H9 (cell line): Measurements from ENCODE around the gene ELMO2. TPM values are rescaled to one million over a fixed set of nuclear protein-coding genes. Genes with fewer than 3 reads are reported as not detected.

Source experiments
- DNase-seq: peaks from one replicate; pipeline ENCODE4 v3.0.0-alpha.2; 2017
- H2AFZ ChIP-seq: one replicate; pipeline ENCODE4 v1.6.1; 2013; ENCODE audit warnings: mild to moderate bottlenecking, low read length, control low read depth, moderate library complexity
- H2AK5ac ChIP-seq: 2 replicates; pipeline ENCODE4 v1.6.1; 2013; ENCODE audit warnings: low read length, control low read depth, mixed read lengths; ENCODE audit not compliant: insufficient read length
- H2BK120ac ChIP-seq: one replicate; pipeline ENCODE4 v1.6.1; 2013; ENCODE audit warnings: low read depth, mild to moderate bottlenecking, low read length, control low read depth, inconsistent platforms; ENCODE audit not compliant: poor library complexity, severe bottlenecking
- H2BK12ac ChIP-seq: 2 replicates; pipeline ENCODE4 v1.6.1; 2013; ENCODE audit warnings: low read length, control low read depth, mixed read lengths, low read depth; ENCODE audit not compliant: insufficient read length
- H2BK15ac ChIP-seq: 2 replicates; pipeline ENCODE4 v1.6.1; 2013; ENCODE audit warnings: low read depth, low read length, control low read depth
- H2BK20ac ChIP-seq: one replicate; pipeline ENCODE4 v1.6.1; 2013; ENCODE audit warnings: low read depth, mild to moderate bottlenecking, low read length, control low read depth, inconsistent platforms; ENCODE audit not compliant: poor library complexity, severe bottlenecking
- H2BK5ac ChIP-seq: 2 replicates; pipeline ENCODE4 v1.6.1; 2013; ENCODE audit warnings: low read length, control low read depth, mixed read lengths; ENCODE audit not compliant: insufficient read length
- H3K14ac ChIP-seq: 2 replicates; pipeline ENCODE4 v1.6.1; 2013; ENCODE audit warnings: low read length, control low read depth; ENCODE audit not compliant: insufficient read depth
- H3K18ac ChIP-seq: 2 replicates; pipeline ENCODE4 v1.6.1; 2013; ENCODE audit warnings: low read depth, mild to moderate bottlenecking, mixed read lengths, low read length, control low read depth; ENCODE audit not compliant: insufficient read length
- H3K23ac ChIP-seq: 2 replicates; pipeline ENCODE4 v1.6.1; 2013; ENCODE audit warnings: low read length, control low read depth, mixed read lengths, low read depth; ENCODE audit not compliant: insufficient read length
- H3K23me2 ChIP-seq: 2 replicates; pipeline ENCODE4 v1.6.1; 2013; ENCODE audit warnings: low read depth, mild to moderate bottlenecking, mixed read lengths, low read length, control low read depth; ENCODE audit not compliant: insufficient read length, poor library complexity, severe bottlenecking
- H3K27ac ChIP-seq: 2 replicates; pipeline ENCODE4 v1.5.1; 2013; ENCODE audit warnings: low read length, control low read depth, mixed read lengths, low read depth; ENCODE audit not compliant: insufficient read length
- H3K27me3 ChIP-seq: 2 replicates; pipeline ENCODE4 v1.6.1; 2013; ENCODE audit warnings: low read length, control low read depth, inconsistent platforms; ENCODE audit not compliant: insufficient read depth
- H3K4ac ChIP-seq: 2 replicates; pipeline ENCODE4 v1.6.1; 2013; ENCODE audit warnings: low read depth, mild to moderate bottlenecking, control low read depth, inconsistent platforms, low read length, moderate library complexity
- H3K4me1 ChIP-seq: 2 replicates; pipeline ENCODE4 v1.6.1; 2013; ENCODE audit warnings: low read length, control low read depth, inconsistent platforms; ENCODE audit not compliant: insufficient read depth
- H3K4me2 ChIP-seq: 2 replicates; pipeline ENCODE4 v1.6.1; 2013; ENCODE audit warnings: low read length, control low read depth, mixed read lengths; ENCODE audit not compliant: insufficient read length, insufficient read depth
- H3K56ac ChIP-seq: 2 replicates; pipeline ENCODE4 v1.6.1; 2013; ENCODE audit warnings: low read depth, mild to moderate bottlenecking, mixed read lengths, low read length, control low read depth; ENCODE audit not compliant: insufficient read length
- H3K79me1 ChIP-seq: 2 replicates; pipeline ENCODE4 v1.6.1; 2013; ENCODE audit warnings: low read depth, mild to moderate bottlenecking, moderate library complexity, low read length, control low read depth, inconsistent platforms; ENCODE audit not compliant: insufficient read depth, poor library complexity, severe bottlenecking
- H3K79me2 ChIP-seq: 2 replicates; pipeline ENCODE4 v1.6.1; 2013; ENCODE audit warnings: low read length, control low read depth, inconsistent platforms; ENCODE audit not compliant: insufficient read depth
- H3K9ac ChIP-seq: 2 replicates; pipeline ENCODE4 v1.6.1; 2013; ENCODE audit warnings: low read length, control low read depth, mixed read lengths; ENCODE audit not compliant: insufficient read length; ENCODE audit errors: extremely low read depth
- H3K9me3 ChIP-seq: one replicate; pipeline ENCODE4 v1.6.1; 2013; ENCODE audit warnings: low read depth, low read length, inconsistent platforms; ENCODE audit not compliant: control insufficient read depth
- H3T11ph ChIP-seq: one replicate; pipeline ENCODE4 v1.6.1; 2013; ENCODE audit warnings: mild to moderate bottlenecking, low read length, control low read depth, inconsistent platforms
- H4K20me1 ChIP-seq: one replicate; pipeline ENCODE4 v1.6.1; 2013; ENCODE audit not compliant: control insufficient read depth, insufficient read length, insufficient read depth
- H4K5ac ChIP-seq: 2 replicates; pipeline ENCODE4 v1.6.1; 2013; ENCODE audit warnings: low read depth, mild to moderate bottlenecking, mixed read lengths, low read length, control low read depth; ENCODE audit not compliant: insufficient read length
- H4K8ac ChIP-seq: replicated peaks from 2 replicates; pipeline ENCODE4 v1.6.1; 2013; ENCODE audit warnings: low read length, control low read depth, mixed read lengths, low read depth; ENCODE audit not compliant: insufficient read length
- H4K91ac ChIP-seq: 2 replicates; pipeline ENCODE4 v1.6.1; 2013; ENCODE audit warnings: low read depth, mild to moderate bottlenecking, moderate library complexity, mixed read lengths, low read length, control low read depth; ENCODE audit not compliant: insufficient read length
- H3K27ac Mint-ChIP-seq, 3 experiments: 2 replicates in 2 of 3; 3 replicates in 1 of 3; pipeline ENCODE4 v1.8.0; 2020 to 2021; ENCODE audit warnings: mixed read lengths in 3 of 3, mild to moderate bottlenecking in 1 of 3, moderate library complexity in 1 of 3
- H3K27me3 Mint-ChIP-seq: 2 replicates; pipeline ENCODE4 v1.8.0; 2021; ENCODE audit warnings: low read depth, mild to moderate bottlenecking, moderate library complexity, mixed read lengths
- H3K36me3 Mint-ChIP-seq, 3 experiments: 2 replicates in 2 of 3; 3 replicates in 1 of 3; pipeline ENCODE4 v1.8.0; 2020 to 2021; ENCODE audit warnings: low read depth in 3 of 3, mixed read lengths in 3 of 3; ENCODE audit not compliant: insufficient read depth in 1 of 3
- H3K4me1 Mint-ChIP-seq, 2 experiments: 2 replicates each; pipeline ENCODE4 v1.8.0; 2020; ENCODE audit warnings: mixed read lengths in 2 of 2
- H3K4me3 Mint-ChIP-seq, 2 experiments: 2 replicates in 1 of 2; 3 replicates in 1 of 2; pipeline ENCODE4 v1.8.0; 2020 to 2021; ENCODE audit warnings: mild to moderate bottlenecking in 2 of 2, mixed read lengths in 2 of 2, moderate library complexity in 1 of 2
- H3K9me3 Mint-ChIP-seq, 2 experiments: 2 replicates in 1 of 2; 3 replicates in 1 of 2; pipeline ENCODE4 v1.8.0; 2020; ENCODE audit warnings: mild to moderate bottlenecking in 2 of 2, mixed read lengths in 2 of 2, moderate library complexity in 1 of 2
- CTCF ChIP-seq: fragments of 200-600 bp; sonication (generic); conservative IDR thresholded peaks from 3 replicates; pipeline ENCODE4 v1.8.0; 2021; ENCODE audit warnings: antibody characterized with exemption, mild to moderate bottlenecking
- WGBS: extraction: QIAGEN DNeasy Blood & Tissue Kit; methylation state at CpG from one replicate; pipeline ENCODE4 v1.1.7; 2013; ENCODE audit warnings: missing lambda C conversion rate, low lambda C conversion rate, mixed read lengths; ENCODE audit not compliant: insufficient read length; ENCODE audit errors: extremely low coverage; 5-methylcytosine and 5-hydroxymethylcytosine counted together
- total RNA-seq: library from RNA; stranded (reverse); gene quantifications from 2 replicates; pipeline ENCODE4 v1.2.1, GENCODE V29; 2021

ELMO2 gene
- total RNA-seq, 1 experiment from 2014 or later, result 32.5 TPM

DNA sequence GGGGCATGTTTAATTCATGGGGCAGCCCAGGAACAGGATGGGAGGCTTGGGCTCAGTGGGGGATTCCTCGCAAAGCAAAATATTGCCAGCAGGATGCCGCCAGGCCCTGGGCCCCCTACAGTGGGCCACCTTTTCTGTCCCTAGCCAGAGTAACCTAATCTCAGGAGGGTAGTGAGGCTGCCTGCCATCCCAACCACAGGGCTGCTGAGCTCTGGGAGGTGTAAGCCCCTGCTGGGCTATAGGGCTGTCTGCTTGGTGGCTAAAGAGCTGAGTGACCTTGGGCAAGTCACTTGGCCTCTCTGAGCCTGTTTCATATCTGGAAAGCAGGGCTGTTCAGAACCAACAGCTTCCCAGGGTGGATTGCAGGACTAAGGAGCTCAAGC, 62.4 kb downstream of the ELMO2 start:
- Histone ChIP-seq H2BK5ac (no peak overlapping the region), H3T11ph (no peak overlapping the region), H3K4me1 (no peaks in the 10 kb centered on the region), H3K14ac (no peak overlapping the region), H4K5ac (no peak overlapping the region), H4K8ac (no peak overlapping the region), H4K91ac (no peak overlapping the region), H3K27me3 (no peaks in the 10 kb centered on the region; the same call in 1 of the 2 replicates), H3K9ac (no peak overlapping the region), H3K4ac (no peak overlapping the region), H3K9me3 (no peaks in the 10 kb centered on the region), H2AK5ac (no peak overlapping the region), H3K23me2 (no peaks in the 10 kb centered on the region), H4K20me1 (no peaks in the 10 kb centered on the region), H2BK12ac (no peak overlapping the region), H2BK120ac (no peak overlapping the region), H2AFZ (no peak overlapping the region), H3K79me2 (no peaks in the 10 kb centered on the region), H3K56ac (no peak overlapping the region), H3K4me2 (no peak overlapping the region), H3K18ac (no peak overlapping the region), H2BK15ac (no peak overlapping the region), H3K79me1 (no peaks in the 10 kb centered on the region), H3K27ac (no peak overlapping the region), H2BK20ac (no peak overlapping the region), H3K23ac (no peak overlapping the region)
- Mint-ChIP-seq H3K36me3 (peaks cover 0 to 7% (median 3%) of the 10 kb centered on the region in 3 experiments; a peak in 3 of 7 replicates), H3K27ac (peak overlapping the region in 1 of 3 experiments; percentile 44; a peak in 1 of 7 replicates), H3K4me1 (peaks cover 18 to 45% of the 10 kb centered on the region in 2 experiments), H3K9me3 (no peaks in the 10 kb centered on the region), H3K27me3 (peaks cover 68% of the 10 kb centered on the region), H3K4me3 (no peak overlapping the region)
- TF ChIP-seq CTCF, result no peak
- no peak for DNase-seq
- no CpG with 5 or more reads among the region's 2 CpGs for WGBS
